Measurements from ENCODE around the gene NEO1.

NEO1 gene

GRCh38 chr15:73246898-73247297, 194.6 kb downstream of the NEO1 start:
- no peak for TF ChIP-seq CTCF (conservative IDR thresholded peaks at IDR 0.05; ENCODE audit: low read depth, low read length)

DNA sequence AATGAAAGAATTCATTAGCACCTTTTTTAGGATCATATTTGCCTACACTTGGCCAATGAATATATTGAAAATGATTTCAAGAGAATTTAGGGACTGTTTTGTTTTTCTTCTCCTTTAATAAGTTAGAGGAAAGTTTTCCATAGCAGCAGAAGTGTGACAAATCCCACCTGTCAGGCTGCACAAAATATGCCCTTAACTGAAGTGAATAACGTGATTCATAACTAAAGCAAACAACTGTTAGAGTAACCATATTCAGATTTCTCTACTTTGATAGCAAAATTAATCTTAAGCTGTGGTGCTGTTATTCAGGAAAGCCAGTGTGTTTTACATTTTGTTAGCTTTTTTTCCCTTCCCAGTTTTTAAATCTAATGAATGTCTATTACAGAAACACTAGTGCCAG, 195.1 kb downstream of the NEO1 start:
- Histone ChIP-seq H3K4me3 (IDR thresholded peaks at IDR 0.05; ENCODE audit: insufficient read depth, low read depth, low read length) (no peak overlapping the region), H2AFZ (ENCODE audit: low read depth) (no peak overlapping the region), H3K27ac (no peak overlapping the region), H3K4me2 (no peak overlapping the region), H3K36me3 (ENCODE audit: insufficient read depth) (no peaks in the 10 kb centered on the region), H3K9ac (no peak overlapping the region), H3K4me1 (ENCODE audit: low read depth, poor library complexity, severe bottlenecking) (no peaks in the 10 kb centered on the region), H3K27me3 (ENCODE audit: insufficient read depth, low read depth) (no peaks in the 10 kb centered on the region), H3K79me2 (ENCODE audit: insufficient read depth, low read depth) (no peaks in the 10 kb centered on the region), H4K20me1 (ENCODE audit: insufficient read depth) (no peaks in the 10 kb centered on the region)
- TF ChIP-seq CTCF (conservative IDR thresholded peaks at IDR 0.05; ENCODE audit: low read depth, low read length): no peak

More at GRCh38 chr15:73246898-73247297, 194.6 kb downstream of the NEO1 start:
- no peaks in the 10 kb centered on the region for H3K27me3 ChIP-seq (ENCODE audit: insufficient read depth, low read depth)
- H3K4me2 ChIP-seq: no peak overlapping the region
- H4K20me1 ChIP-seq (ENCODE audit: insufficient read depth): no peaks in the 10 kb centered on the region
- no peak overlapping the region for H3K9ac ChIP-seq
- H3K27ac ChIP-seq: no peak overlapping the region
- no peak overlapping the region for H3K4me3 ChIP-seq (IDR thresholded peaks at IDR 0.05; ENCODE audit: insufficient read depth, low read depth, low read length)
- H3K79me2 ChIP-seq (ENCODE audit: insufficient read depth, low read depth): no peaks in the 10 kb centered on the region
- no peaks in the 10 kb centered on the region for H3K36me3 ChIP-seq (ENCODE audit: insufficient read depth)
- no peak overlapping the region for H2AFZ ChIP-seq (ENCODE audit: low read depth)
- H3K4me1 ChIP-seq (ENCODE audit: low read depth, poor library complexity, severe bottlenecking): no peaks in the 10 kb centered on the region

- Histone ChIP-seq H3K4me3 (IDR thresholded peaks at IDR 0.05; ENCODE audit: insufficient read depth, low read depth, low read length) (no peak overlapping the region), H3K79me2 (ENCODE audit: insufficient read depth, low read depth) (no peaks in the 10 kb centered on the region), H3K27ac (no peak overlapping the region), H3K36me3 (ENCODE audit: insufficient read depth) (no peaks in the 10 kb centered on the region), H4K20me1 (ENCODE audit: insufficient read depth) (no peaks in the 10 kb centered on the region), H3K27me3 (ENCODE audit: insufficient read depth, low read depth) (no peaks in the 10 kb centered on the region), H3K9ac (no peak overlapping the region), H3K4me1 (ENCODE audit: low read depth, poor library complexity, severe bottlenecking) (no peaks in the 10 kb centered on the region), H3K4me2 (no peak overlapping the region), H2AFZ (ENCODE audit: low read depth) (no peak overlapping the region)
- TF ChIP-seq CTCF (conservative IDR thresholded peaks at IDR 0.05; ENCODE audit: low read depth, low read length): no peak
Measured at GRCh38 chr15:73249499-73249898, 197.2 kb downstream of the NEO1 start.

GRCh38 chr15:73254598-73254997, 202.3 kb downstream of the NEO1 start:
- H3K27ac ChIP-seq: no peak overlapping the region
- no peaks in the 10 kb centered on the region for H3K4me1 ChIP-seq (ENCODE audit: low read depth, poor library complexity, severe bottlenecking)
- H2AFZ ChIP-seq (ENCODE audit: low read depth): no peak overlapping the region
- no peak for TF ChIP-seq CTCF (conservative IDR thresholded peaks at IDR 0.05; ENCODE audit: low read depth, low read length)
- H3K4me3 ChIP-seq (IDR thresholded peaks at IDR 0.05; ENCODE audit: insufficient read depth, low read depth, low read length): no peak overlapping the region
- no peaks in the 10 kb centered on the region for H4K20me1 ChIP-seq (ENCODE audit: insufficient read depth)
- H3K27me3 ChIP-seq (ENCODE audit: insufficient read depth, low read depth): no peaks in the 10 kb centered on the region
- H3K79me2 ChIP-seq (ENCODE audit: insufficient read depth, low read depth): no peaks in the 10 kb centered on the region
- no peak overlapping the region for H3K4me2 ChIP-seq
- no peak overlapping the region for H3K9ac ChIP-seq
- no peaks in the 10 kb centered on the region for H3K36me3 ChIP-seq (ENCODE audit: insufficient read depth)
